ENCODE results near the gene MVD.

Gene MVD

DNA sequence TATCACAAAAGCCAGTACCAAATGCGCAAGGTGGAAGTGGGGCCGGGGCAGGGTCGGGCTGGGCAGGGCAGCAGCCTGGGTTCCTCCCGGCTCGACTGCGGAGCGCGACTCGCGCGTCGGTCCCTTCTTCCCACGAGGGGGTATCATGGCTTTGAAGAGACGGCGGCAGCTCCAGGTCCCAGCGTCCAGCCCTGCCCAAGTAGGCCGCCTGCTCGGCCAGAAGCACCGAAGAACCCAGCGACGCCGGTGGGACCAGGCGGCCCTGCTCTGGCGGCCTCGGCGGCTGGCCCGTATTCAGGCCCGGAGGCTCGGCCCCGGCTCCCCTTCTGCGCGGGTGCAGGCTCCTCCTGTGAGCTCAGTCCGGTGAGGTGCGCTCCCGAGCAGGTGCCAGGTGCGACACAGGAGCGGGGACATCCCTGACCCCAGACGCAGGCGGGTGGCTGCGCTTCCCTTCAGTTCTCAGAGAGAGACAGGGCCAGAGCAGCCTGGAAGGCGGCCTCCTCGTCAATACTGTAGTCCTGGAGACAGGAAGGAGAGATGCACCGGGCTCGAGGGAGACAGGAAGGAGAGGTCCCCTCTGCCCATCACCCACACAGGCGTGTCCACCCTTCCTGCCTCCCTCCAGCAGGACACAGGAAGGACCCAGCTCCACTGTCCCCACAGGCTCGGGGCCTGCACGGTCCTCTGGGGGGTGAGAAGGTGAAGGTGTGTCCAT, 34.4 kb upstream of the MVD start:
- no peak for DNase-seq (ENCODE audit: low read depth)

DNA sequence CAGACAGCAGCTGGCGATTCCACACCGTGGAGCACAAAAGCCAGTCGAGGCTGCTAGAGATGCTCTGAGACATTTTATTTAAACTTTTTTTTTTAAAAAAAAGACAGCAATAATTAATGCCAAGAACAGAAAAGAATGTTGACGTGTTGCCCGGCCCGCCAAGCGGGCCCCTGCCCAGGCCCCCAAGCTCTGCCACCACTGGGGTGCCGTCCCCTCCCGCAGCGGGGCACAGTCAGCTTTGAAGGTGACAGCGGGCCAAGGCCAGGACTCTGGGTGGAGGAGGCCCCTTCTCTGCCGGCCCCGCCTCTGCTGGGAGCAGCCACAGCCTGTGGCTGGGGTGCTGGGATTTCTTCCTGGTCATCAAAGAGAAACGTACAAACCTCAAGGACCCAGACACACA, 33.5 kb upstream of the MVD start:
- no peak for DNase-seq (ENCODE audit: low read depth)

DNA sequence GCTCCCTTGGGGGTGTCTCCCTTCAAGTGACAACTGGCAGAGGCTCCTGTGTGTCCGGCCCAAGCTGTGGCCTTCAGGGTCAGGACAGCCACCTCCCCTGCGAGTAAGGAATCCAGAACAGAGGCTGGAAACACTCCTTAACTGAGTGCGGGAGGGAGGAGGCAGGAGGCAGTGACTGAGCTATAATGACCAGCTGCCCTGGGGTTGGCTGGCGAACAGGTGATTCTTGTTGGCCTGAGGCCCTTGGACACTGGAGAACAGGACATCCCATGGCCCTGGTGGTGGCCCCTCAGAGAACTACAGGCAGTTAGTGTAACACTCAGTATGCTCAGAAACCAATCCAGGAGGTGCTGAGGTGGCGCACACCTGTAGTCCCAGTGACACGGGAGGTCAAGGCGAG, 32.9 kb upstream of the MVD start:
- DNase-seq (ENCODE audit: low read depth) = no peak

DNA sequence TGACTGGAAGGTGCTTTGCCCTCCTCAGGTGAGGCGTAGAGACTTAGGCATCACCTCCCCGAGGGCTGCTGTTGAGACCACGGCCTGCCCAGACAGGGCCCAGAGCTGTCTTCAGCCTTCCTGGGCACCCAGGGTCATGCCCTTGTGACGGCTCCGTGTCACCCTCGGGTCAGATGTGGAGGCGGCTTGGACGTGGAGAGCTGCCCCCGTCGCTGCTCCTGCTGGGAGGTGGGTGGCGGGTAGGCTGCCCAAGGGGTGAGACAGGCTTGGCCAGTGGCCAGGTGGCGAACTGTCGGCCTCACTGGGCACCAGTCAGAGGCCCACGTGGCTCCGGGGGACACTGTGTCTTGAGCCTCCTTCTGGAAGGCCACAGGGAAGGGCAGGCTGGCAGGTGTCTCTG, 32.3 kb upstream of the MVD start:
- DNase-seq (ENCODE audit: low read depth) = no peak

DNA sequence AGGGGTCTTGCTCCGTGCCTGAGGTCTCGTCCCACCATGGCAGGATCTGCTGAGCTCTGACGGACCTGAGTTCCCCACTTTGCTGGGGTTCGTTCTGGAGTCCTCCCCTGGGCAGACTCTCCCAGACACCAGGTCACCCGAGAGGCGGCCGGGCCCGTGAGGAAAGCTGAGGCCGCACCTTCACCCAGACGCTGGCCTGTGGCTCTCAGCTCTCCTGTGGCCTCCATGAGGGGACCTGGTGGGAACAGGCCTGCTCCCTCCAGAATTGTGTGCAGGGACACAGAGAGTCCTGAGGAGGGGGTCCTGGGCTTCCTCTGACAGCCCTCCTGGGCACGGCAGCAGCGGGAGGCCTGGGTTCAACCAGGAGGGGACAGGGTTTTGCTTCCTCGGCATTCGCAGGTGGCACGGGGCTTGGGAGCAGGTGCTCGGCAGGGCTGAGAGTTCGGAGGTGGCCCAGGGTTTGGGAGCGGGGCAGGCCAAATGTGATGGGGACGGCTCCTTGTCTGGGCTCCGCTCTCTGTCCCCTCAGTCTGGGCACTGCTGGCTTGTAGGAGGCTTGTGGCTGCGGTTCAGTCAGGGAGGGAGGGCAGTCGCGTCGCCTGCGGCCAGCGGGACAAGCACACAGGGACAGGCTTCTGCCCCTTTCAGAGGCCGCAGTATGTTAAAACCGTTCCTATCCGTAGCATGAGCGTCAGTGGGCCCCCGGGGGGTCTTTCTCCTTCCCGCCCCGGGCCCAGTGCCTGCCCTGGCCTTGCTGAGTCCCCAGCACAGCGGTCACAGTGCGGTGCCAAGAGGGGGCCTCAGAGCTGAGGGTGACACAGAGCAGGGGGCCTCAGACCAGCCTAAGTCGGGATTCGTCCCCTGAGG, 31.6 kb upstream of the MVD start:
- DNase-seq (ENCODE audit: low read depth) = no peak

DNA sequence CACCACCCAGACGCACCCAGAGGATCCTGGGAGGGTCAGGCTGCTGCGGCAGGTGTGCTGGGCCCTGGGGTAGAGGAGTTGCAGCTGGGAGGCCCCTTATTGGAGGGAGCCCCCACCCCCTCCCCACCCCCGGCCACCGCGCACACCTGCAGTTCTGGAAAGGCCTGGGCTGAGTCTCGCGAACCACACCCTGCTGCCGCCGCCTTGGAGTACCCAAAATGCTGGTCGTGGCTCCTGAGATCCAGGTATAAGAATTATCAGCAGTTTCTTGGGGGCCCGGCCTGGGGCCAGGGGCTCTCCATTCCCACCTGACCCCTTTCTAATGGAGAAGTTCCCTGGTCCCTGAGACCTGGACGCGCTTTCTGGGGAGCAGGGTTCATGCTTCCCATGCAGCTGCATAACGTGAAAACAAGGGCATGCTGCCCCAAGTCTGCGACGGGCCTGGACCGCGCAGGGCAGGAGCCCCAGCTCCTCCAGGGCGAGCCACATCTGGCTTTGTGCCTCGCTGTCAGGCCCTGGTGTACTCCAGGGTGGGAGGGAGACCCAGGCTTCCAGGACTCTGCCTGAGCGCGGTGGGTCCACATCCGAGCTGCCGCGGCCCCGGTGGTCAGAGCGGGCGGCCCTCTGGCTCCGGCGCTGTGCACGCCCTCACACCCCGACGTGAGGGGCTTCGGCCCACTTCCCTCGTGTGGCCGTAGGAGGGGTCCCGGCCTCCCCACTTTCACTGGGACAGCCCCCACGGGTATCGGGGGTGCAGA, 30.7 kb upstream of the MVD start:
- DNase-seq (ENCODE audit: low read depth) = no peak

DNA sequence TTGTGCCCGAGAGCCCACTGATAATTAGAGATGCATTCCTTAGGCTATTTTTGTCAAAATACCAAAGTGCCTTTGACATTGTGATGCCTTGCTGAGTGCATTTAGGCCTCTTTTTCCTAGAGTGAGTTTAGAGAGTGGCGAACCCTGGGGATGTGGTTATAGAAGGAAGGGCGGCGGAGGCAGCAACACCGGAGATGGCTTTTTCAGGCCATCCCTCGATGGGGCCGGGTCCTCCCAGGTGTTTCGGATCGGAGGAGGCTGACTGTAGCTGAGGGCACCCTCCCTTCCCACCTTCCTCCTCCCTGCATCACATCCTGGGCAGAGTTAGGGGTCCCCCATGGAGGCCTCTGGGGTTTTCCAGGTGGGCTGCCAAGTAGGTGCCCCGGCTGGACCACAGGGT, 30.0 kb upstream of the MVD start:
- no peak for DNase-seq (ENCODE audit: low read depth)

DNA sequence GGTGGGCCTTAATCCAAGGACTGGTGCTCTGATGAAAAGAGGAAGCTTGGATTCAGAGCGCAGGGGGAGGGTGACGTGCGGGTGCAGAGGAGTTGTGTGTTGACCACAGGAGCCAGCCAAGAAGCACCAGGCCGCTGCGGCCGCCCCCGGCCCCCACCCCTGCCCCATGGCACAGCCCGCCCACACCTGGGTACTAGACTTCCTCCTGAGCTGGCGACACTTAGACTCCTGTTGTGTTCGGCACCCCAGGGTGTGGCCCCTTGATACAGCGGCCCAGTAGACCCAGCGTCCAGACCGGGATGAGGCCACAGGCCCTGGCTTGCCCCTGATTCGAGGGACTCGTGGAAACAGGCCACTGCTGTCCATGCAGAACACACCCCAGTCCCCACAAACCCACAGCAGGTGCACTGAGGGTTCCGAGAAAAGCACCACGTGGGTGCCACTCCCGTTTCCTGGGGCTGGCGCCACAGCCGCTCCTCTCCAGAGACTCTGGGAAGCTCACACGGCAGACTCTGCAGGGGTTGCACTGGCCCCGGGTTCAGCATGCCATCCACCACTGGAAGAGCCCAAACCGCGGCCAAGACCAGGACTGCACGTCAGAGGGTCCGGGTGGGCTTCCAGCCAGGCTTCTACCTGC, 29.2 kb upstream of the MVD start:
- peak; percentile 35 for DNase-seq (ENCODE audit: low read depth)

DNA sequence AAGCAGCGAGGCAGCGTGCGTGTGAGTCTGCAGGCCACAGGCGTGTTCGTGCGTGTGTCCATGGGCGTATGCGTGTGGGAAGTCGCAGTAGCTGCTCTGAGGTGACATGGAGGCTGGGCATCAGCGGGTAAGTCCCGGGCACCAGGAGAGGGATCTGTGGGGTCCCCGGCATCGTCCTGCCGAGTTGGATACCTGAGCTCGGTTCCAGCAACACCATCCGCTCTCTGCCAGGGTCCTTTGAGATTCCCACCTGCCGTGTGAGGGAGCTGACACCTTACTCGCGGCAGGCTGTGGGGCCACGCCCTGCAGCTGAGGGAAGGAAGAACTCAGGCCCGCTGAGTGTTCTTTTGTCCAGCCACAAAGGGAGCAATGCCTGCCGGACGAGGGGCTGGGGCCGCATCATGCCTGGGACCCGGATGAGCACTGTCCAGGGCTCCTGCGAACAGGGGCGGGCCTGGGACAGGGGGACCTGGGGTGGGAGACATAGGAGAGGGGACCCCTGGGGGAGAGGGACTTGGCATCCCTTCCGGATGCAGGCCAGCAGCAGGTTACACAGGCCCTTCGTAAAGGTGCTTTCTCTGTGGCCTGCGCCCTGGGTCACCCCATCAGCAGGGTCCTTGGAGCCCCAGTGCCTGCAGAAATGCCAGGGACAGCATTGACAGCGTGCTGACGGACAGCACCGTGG, 28.4 kb upstream of the MVD start:
- DNase-seq (ENCODE audit: low read depth) = no peak

DNA sequence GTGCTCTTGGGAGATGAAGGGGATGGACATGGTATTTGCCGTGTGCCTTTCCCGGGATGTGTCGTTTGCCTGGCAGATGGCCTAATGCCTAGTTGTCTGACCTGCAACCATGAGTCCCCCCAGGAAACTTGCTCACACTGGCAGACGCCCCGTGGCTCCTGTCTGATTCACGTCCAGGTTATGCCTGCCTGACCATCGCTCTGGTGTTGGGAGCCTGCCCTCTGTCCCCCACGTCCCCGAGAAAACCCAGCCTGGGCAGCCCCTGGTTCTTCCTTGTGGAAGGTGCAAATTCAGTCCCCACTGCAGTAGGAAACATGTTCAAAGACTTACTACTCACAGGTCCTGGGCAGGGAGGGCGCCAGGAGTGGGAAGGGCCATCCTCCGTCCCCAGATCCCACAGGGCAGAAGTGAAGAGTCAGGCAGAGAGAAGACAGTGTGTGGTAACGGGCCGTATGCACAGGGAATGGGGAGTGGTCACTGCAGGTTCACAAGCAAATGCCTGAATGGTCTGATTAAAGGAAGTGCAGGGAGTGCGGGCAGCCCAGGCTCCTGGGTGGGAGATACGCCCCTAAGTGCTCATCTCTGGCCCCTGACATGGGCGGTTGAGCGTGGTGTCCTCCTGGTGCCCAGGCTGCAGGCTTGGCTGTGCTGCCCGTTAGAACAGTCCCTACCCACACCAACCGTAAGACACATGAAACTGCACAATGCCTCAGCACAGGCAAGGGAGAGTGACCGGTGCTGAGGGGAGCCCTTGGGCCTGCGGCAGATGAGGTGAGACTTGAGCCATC, 27.6 kb upstream of the MVD start:
- DNase-seq (ENCODE audit: low read depth) = no peak

DNA sequence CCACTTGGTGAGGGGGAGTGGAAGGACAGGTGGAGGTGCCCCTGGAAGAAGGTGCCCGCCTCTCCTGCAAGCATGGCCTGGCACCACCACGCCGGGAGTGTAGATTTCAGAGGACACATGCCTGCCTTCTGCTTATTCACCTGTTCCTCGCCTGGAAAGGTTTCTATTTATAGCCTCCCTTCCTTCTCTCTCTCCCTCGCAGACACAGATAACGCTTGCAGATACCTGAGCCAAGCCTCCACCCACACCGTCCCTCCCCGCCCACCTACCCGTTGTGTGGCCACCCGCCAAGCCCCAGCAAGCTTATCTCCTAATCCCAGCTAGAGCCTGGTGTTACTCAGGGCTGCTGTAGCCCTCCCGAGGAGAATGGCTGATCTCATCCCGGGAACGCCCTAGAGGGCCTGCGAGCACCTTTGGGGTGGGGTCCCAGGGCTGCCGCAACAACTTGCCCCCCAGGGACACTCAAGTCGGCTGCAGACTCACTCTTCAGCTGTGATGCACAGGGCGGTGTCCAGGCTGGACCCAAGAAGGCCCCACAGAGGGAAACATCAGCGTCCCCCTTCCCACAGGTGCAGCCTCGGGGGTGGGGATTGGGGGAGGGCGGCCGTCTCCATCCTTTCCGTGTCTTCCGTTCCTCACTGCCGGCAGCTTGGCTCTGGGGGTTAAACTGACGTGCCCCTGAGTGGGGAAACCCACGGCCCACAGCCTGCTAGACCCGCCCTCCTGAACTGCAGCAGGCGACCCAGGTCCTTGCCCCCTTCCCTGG, 25.3 kb upstream of the MVD start:
- no peak for DNase-seq (ENCODE audit: low read depth)

DNA sequence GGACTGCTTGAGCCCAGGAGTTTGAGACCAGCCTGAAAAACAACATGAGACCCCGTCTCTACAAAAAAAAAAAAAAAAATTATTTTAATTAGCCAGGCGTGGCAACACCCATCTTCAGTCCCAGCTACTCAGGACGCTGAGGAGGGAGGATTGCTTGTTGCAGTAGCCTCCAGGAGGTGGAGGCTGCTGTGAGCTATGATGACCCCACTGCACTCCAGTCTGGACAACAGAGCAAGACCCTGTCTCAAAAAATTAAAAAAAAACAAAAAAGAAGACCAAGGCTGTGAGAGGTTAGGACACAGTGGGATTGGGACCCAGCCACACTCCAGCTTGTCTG, 24.8 kb upstream of the MVD start:
- DNase-seq (ENCODE audit: low read depth) = no peak

DNA sequence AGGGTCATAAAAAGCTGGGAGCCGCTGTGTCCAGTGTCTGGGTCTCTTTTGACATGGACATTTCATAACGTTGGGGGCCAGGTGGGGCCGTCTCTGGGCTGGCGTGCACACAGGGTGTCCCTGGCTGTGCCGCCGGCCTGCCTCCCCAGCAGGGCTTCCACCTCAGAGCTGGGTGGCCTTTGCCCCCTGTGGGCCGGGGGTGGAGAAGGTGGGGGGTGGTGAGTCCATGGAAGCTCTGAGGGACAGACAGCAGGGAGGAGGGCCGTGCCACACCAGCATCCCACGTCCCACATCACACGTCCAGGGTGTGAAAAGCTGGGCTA, 24.3 kb upstream of the MVD start:
- DNase-seq (ENCODE audit: low read depth) = no peak

DNA sequence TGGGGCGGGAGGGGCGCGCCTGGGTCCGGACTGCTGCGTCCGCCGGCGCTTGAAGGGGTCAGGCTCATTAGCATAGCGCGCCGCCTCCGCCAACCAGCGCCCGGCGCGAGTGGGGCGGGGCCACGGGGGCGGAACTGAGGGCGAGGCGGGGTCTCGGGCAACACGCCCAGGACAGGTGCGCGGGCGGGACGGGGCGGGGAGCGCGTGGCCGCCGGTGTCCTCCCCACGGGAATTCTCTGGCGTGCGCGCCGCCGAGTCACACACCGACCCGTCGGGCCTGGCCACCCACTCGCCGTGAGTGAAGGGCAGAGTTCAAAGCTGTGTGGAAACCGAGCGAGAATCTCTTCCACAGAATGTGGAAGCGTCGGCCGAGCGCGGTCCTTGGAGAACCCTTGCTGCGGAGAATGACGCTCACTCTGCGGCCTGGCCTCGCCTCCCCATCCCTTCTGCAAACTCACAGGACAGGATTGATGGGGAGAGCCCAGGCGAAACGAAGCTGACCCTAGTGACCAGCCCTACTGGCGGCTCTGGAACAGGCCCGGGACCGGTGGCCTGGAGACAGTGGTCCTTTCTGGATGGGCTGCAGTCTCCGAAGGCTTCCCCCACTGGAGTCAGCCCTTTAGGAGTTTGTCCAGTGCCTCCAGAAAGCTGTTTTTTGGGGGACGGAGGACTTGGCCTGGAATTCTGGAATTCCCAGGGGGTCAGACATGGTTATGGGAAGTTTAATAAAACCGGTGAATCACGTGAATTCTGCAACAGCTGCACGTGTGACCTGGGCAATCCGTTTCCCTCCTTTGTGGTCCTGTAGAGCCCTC, 23.8 kb upstream of the MVD start, which contains the start of gene SNAI3:
Gene SNAI3 (minus strand): TSS at position 69 of the 815 bp plus-strand sequence. CDS start 101 bp downstream, outside the sequence.
- peak; percentile 82 for DNase-seq (ENCODE audit: low read depth)

DNA sequence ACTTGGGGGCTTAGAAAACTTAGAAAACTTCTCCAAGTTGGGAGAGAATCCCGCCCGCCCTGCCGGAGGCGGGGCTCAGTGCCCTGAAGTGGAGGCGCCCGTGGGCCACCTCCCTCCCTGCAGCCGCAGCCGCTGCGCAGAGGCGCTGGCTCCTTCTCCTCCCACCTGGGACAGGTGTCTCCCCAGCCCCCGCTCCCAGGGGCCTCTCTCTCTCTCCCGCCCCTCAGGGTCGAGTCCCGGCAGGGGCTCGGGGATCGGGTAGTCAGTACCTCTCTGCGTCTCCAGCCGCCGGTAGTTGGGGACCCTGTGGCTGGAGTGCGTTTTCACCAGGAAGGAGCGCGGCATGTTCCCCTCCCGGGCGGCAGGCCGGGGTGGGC, 23.2 kb upstream of the MVD start:
- DNase-seq (ENCODE audit: low read depth) = no peak

DNA sequence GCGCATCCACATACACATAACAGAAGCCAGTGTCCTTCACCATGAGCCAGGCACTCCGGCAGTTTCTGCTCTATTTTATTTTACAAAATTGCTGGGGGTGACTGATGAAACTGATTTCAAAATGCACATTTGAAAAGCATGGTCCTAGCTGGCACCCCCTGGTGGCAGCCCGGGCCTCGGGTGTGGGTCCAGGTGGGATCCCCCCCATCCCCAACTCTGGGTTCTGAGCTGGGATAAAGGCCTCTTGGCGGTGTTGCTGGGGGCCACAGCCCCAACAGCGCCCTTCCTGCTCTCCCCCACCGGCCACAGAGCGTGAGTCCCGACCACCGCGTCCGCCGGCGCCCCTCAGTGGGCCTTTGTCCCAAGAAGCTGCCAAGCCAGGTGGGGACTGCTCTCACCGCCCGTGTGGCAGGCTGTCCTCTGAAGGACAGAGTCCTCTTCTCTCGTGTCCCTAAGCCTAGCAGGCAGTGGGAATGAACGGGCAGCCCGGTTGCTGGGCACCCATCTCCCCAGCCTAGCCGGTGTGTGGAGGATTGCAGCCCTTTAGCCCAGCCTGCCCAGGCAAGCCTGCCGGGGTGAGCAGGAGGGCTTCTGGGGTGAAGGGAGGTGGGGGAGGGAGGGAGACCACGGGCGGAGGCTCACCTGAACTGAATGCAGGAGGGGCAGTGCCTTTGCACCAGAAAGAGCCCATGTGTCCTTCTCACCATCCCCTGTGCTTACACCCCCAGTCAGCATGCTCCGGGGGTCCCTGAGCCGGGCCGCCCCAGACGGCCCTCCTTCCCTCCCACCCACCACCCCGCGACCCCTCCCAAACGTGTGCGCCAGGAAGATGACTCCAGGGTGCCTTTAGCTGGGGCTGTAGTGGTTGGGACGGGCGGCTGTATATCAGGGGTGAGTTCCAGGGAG, 22.5 kb upstream of the MVD start:
- DNase-seq (ENCODE audit: low read depth) = peak; percentile 39

DNA sequence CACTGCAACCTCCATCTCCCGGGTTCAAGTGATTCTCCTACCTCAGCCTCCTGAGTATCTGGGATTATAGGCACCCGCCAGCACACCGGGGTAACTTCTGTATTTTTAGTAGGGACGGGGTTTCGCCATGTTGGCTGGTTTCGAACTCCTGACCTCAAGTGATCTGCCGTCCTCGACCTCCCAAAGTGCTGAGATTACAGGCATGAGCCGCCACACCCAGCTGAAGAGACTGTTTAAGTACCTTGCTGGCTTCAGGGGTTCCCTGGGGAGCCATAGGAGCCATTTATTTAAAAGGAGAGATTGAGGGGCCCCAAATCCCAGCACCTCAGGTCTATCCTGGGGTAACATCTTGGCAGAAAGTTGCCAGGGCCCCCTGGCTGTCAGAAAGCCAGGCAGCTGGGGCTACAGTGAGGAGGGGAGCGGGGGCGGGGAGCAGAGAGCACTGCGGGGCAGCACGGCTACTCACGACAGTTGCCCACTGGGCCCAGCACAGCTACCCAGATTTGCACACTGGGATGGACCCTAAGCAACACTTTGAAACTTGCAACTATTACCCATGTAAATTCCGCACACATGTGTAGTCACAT, 21.8 kb upstream of the MVD start:
- DNase-seq (ENCODE audit: low read depth) = no peak

All from activated T-helper 1 cell treated with Interleukin-2 at 50 U/mL for 16 hours (primary cell).